ENCODE data around the gene UQCR10. TPM values are rescaled to one million over a fixed set of nuclear protein-coding genes. Genes with fewer than 3 reads are reported as not detected.
"Not testable (repeated sequence)": the region's sequence is repeated elsewhere in the genome, so short reads cannot be mapped to it uniquely, and the experiment has no call there.

The UQCR10 gene
- total RNA-seq, 1 donor from 2014 or later = 90.1 TPM

DNA sequence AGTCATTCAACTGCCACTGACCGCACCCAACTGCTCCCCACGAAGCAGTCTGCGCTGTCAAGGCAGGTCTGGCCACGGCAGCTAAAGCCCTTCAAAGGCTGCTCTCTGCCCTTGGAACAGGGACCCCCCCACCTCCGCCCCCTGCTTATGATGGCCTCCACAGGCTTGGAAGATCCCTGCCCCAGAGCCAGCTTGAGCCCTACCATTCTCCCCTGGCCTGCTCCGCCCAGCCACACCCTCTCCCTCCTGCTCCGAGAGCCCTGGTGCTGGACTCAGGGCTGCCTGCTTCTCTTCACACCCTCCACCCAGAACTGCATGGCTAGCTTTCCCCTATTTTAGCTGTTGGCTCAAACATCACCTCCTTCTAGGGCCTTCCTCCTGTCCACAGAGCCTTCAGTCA is 19.3 kb upstream of the UQCR10 start:
- H3K9me3 Mint-ChIP-seq = no peaks in the 10 kb centered on the region
- DNase-seq = no peak
- peaks cover 21% of the 10 kb centered on the region for H3K36me3 Mint-ChIP-seq (ENCODE audit: low read depth)
- H3K27me3 Mint-ChIP-seq = no peaks in the 10 kb centered on the region
- H3K4me1 Mint-ChIP-seq = peaks cover 17% of the 10 kb centered on the region
- H3K27ac Mint-ChIP-seq = no peak overlapping the region
- no peak overlapping the region for H3K4me3 Mint-ChIP-seq
- intact Hi-C loops (cut with micrococcal nuclease) = no loop called here

DNA sequence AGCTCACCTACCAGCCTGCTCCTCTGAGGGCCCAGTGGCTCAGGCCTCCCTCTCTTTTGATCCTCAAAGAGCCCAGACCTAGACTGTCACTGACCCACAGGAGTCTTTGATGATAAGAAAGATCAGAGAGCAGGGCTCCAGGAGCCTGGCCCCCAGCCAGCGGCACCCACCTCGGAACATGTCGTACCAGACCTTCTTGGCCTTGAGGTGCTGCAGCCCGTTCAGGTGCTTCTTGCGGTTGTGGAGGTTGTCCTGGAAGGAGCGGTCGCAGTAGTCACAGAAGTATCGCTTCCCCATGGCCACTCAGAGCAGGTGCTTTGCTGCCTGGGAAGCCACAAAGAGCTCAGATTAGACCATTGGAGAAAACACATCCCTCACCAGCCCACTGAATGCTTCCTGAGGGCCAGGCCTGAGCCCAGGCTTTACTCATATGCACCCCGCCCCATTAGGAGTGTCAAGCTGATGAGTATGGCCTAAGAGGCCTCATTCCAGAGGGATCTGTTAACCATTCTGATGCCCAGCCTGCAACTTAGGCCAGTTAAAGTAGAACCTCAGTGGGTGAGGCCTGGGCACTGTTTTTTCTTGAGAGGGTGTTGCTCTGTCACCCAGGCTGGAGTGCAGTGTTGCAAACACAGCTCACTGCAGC is 18.8 kb upstream of the UQCR10 start:
- Mint-ChIP-seq H3K27me3 (no peaks in the 10 kb centered on the region), H3K36me3 (ENCODE audit: low read depth) (peaks cover 21% of the 10 kb centered on the region), H3K4me1 (peaks cover 17% of the 10 kb centered on the region), H3K9me3 (no peaks in the 10 kb centered on the region), H3K4me3 (no peak overlapping the region), H3K27ac (no peak overlapping the region)
- intact Hi-C loops (cut with micrococcal nuclease) = no loop called here
- DNase-seq = no peak

DNA sequence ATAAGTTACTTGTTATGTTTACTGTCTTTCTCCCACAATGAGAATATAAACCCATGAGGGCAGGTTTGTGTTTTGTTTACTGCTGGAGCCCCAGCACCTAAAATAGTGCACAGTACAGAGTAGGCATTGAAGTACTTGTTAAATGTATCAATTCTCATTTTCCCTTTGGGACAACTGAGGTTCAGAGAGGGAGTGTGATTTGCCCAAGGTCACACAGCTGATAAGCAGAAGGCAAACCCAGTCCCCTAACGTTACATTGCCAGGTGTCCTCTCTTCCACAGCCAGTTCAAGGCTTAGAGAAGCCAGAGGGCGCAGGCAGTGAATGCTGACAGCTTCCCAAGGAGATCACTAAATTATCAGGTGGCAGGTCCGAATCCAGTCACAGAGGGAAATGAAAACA is 17.1 kb upstream of the UQCR10 start:
- peaks cover 17% of the 10 kb centered on the region for H3K4me1 Mint-ChIP-seq
- H3K9me3 Mint-ChIP-seq = no peaks in the 10 kb centered on the region
- H3K27ac Mint-ChIP-seq = peak overlapping the region; percentile 81
- intact Hi-C loops (cut with micrococcal nuclease) = no loop called here
- peaks cover 21% of the 10 kb centered on the region for H3K36me3 Mint-ChIP-seq (ENCODE audit: low read depth)
- no peaks in the 10 kb centered on the region for H3K27me3 Mint-ChIP-seq
- no peak overlapping the region for H3K4me3 Mint-ChIP-seq
- no peak for DNase-seq

DNA sequence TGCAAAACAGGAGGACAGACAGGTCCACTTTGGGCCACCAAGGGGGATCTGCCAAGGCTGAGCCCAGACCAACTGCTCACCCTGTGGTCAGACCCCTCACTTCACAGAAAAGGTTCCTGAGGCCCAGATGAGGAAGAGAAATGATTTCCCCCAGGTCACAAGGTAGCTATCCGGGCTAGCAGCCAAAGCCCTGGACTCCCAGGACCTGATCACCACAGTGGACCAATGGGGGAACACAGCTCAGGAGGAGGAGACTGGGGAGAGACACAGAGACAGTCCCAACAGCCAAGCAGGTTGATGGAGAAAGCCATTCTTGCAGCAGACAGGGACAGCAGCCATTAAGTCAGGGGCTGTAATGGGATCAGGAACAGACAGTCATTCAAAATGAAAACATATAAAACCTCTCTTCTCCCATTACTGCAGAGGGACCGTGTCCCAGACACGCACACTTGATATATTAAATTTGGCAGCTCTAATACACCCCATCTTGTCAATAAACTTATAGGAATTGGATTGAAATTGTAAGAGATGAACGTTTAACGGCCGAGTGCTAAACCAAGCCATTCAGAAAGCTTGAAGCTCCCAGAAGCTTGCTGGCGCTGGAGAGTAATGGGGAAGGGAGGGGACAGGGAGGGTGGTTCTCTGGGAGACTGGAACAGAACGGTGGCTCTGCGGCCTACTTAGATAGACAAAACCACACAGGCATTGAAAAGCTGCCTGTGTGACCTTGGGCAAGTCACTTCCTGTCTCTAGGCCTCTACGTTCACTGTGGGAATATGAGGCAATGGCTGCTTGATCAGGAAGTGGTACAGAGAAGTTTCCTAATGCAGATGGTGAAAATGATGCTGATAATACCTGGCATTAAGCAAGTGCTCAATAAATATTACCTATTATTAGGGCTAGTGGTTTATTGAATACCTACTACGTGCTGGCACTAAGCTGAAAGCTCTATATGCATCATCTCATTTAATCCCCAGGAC is 16.3 kb upstream of the UQCR10 start:
- H3K27ac Mint-ChIP-seq = peak overlapping the region; percentile 81
- H3K27me3 Mint-ChIP-seq = no peaks in the 10 kb centered on the region
- DNase-seq = peak; percentile 74
- peaks cover 17% of the 10 kb centered on the region for H3K4me1 Mint-ChIP-seq
- intact Hi-C loops (cut with micrococcal nuclease) = no loop called here
- no peaks in the 10 kb centered on the region for H3K9me3 Mint-ChIP-seq
- H3K36me3 Mint-ChIP-seq (ENCODE audit: low read depth) = peaks cover 18% of the 10 kb centered on the region
- H3K4me3 Mint-ChIP-seq = no peak overlapping the region

DNA sequence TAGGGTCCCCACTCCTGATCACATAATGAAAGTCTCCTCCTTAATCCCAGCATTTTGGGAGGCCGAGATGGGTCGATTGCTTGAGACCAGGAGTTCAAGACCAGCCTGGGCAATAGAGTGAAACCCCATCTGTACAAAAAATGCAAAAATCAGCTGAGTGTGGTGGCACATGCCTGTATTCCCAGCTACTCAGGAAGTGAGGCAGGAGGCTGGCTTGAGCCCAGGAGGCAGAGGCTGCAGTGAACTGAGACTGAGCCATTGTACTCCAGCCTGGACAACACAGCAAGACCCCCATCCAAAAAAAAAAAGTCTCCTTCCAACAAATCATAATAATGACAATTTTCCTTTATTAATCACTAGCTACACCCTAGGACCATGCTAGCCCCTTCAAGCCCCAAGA is 15.5 kb upstream of the UQCR10 start:
- Mint-ChIP-seq H3K27ac (peak overlapping the region; percentile 76), H3K4me3 (no peak overlapping the region), H3K27me3 (no peaks in the 10 kb centered on the region), H3K9me3 (no peaks in the 10 kb centered on the region), H3K4me1 (peaks cover 17% of the 10 kb centered on the region), H3K36me3 (ENCODE audit: low read depth) (peaks cover 18% of the 10 kb centered on the region)
- intact Hi-C loops (cut with micrococcal nuclease) = no loop called here
- no peak for DNase-seq

DNA sequence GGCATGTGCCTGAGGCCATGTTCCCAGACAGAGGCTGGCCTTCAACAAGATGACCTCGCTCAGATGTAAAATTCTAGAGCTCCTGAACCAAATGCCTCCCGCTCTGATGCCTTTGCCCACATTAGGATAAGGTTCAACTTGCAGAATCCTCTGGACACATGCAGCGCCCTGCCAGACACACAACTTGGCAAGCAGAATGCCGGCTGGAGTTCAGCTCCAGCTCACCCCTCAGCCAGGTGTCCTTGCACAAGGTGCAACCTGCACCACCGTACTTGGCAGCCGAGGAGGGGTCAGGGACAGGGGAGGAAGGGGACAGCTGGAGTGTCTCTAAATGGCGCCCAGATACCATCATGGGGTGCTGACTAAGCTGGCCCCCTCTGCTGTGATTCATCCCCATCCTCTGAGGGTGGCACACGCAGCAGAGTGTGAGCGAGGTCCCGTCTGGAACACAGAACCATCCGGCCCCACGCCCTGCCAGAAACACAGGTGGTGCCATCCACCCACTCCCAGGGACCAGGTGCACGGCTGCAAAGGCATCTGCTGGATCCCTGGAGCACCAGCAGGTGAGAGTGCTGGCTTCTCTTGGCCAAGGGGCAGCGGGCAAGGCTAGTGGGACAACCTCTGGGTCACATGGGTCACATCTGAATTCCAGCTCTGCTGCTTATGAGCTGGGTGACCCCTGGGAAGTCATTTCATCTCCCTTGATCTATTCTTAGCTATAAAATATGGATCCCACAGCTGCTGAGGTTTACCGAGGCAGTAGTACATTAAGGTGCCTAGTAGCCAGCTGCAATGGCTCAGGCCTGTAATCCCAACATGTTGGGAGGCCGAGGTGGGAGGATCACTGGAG is 13.1 kb upstream of the UQCR10 start:
- Mint-ChIP-seq H3K36me3 (ENCODE audit: low read depth) (peaks cover 9% of the 10 kb centered on the region), H3K4me3 (no peak overlapping the region), H3K27ac (no peak overlapping the region), H3K27me3 (no peaks in the 10 kb centered on the region), H3K9me3 (no peaks in the 10 kb centered on the region), H3K4me1 (peaks cover 17% of the 10 kb centered on the region)
- intact Hi-C loops (cut with micrococcal nuclease) = no loop called here
- no peak for DNase-seq

DNA sequence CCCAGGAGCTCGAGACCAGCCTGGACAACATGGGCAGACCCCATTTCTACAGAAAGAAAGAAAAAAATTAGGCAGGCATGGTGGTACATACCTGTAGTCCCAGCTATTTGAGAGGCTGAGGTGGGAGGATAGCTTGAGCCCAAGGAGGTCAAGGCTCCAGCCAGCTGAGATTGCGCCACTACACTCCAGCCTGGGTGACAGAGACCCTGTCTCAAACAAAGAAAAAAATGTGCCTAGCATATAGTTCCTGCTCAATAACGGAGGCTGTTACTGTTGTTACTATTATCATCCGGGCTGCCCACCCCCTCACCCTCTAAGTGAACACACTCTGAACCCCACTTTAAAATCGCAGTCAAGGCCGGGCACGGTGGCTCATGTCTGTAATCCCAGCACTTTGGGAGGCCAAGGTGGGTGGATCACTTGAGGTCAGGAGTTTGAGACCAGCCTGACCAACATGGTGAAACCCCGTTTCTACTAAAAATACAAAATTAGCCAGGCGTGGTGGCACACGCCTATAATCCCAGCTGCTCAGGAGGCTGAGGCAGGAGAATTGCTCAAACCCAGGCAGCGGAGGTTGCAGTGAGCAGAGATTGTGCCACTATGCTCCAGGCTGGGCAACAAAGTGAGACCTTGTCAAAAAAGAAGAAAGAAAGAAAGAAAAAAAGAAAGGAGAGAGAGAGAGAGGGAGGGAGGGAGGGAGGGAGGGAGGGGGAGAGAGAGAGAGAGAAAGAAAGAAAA is 12.3 kb upstream of the UQCR10 start:
- intact Hi-C loops (cut with micrococcal nuclease); DNase-seq; H3K36me3 Mint-ChIP-seq (ENCODE audit: low read depth): not testable (repeated sequence)

DNA sequence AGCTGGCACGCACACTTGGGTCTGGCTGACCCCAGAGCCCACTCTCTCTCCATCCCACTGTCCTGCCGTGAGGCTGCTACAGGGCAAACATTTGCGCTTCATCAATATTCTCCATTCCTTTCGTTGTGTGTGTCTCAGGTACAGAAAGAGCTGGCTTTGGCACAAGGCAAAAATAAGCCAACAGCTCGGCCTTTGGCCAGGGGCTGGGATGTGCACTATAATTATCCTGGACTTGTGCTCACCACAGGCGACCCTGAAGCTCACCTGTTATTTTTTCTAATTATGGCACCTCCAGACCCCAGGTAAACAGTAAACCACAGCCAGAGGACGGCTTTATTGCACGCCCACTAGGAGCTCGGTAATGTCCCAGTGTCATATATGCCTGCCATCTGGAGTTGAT is 11.3 kb upstream of the UQCR10 start:
- DNase-seq = no peak
- intact Hi-C loops (cut with micrococcal nuclease) = no loop called here
- H3K4me3 Mint-ChIP-seq = no peak overlapping the region
- no peaks in the 10 kb centered on the region for H3K9me3 Mint-ChIP-seq
- H3K27me3 Mint-ChIP-seq = no peaks in the 10 kb centered on the region
- H3K4me1 Mint-ChIP-seq = peaks cover 10% of the 10 kb centered on the region
- peaks cover 1% of the 10 kb centered on the region for H3K36me3 Mint-ChIP-seq (ENCODE audit: low read depth)
- H3K27ac Mint-ChIP-seq = no peak overlapping the region

More for the DNA sequence above, 12.3 kb upstream of the UQCR10 start:
- H3K4me3 Mint-ChIP-seq, H3K27ac Mint-ChIP-seq, H3K27me3 Mint-ChIP-seq, H3K9me3 Mint-ChIP-seq: not testable (repeated sequence)
- peaks cover 17% of the 10 kb centered on the region for H3K4me1 Mint-ChIP-seq

DNA sequence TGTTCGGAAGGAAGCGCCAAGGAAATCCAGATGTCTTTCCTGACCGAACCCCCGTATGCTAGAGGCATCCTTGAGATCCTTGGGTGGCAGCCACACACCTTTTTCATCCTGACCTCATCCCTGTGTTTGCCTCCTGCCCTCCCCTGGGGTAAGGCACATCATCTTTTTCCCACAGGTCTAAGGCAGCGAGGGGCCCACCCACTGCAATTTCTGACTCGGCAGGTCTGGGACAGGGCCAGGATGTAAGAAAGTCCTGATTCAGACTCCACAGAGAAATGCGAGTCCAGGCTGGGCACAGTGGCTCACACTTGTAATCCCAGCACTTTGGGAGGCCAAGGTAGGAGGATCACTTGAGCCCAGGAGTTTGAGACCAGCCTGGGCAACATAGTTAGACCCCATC is 10.8 kb upstream of the UQCR10 start:
- H3K4me3 Mint-ChIP-seq = no peak overlapping the region
- no peaks in the 10 kb centered on the region for H3K27me3 Mint-ChIP-seq
- H3K9me3 Mint-ChIP-seq = no peaks in the 10 kb centered on the region
- no peak overlapping the region for H3K27ac Mint-ChIP-seq
- intact Hi-C loops (cut with micrococcal nuclease) = no loop called here
- DNase-seq = no peak
- H3K4me1 Mint-ChIP-seq = peaks cover 6% of the 10 kb centered on the region
- peaks cover 1% of the 10 kb centered on the region for H3K36me3 Mint-ChIP-seq (ENCODE audit: low read depth)

DNA sequence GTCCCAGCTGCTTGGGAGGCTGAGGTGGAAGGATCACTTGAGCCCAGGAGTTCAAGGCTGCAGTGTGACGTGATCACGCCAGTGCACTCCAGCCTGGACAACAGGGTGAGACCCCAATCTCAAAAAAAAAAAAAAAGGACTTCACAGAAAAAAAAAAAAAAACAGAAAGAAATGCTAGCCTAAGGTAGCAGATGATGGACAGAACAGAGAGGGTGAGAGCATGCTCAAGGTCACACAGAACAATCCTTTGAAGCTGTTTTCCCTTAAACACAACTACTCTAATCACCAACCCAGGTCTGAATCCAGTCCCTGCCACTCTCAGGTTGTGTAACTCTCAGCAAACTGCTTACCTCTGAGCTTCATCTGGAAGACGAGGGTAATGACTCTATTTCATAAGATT is 10.1 kb upstream of the UQCR10 start:
- H3K4me1 Mint-ChIP-seq = peaks cover 3% of the 10 kb centered on the region

DNA sequence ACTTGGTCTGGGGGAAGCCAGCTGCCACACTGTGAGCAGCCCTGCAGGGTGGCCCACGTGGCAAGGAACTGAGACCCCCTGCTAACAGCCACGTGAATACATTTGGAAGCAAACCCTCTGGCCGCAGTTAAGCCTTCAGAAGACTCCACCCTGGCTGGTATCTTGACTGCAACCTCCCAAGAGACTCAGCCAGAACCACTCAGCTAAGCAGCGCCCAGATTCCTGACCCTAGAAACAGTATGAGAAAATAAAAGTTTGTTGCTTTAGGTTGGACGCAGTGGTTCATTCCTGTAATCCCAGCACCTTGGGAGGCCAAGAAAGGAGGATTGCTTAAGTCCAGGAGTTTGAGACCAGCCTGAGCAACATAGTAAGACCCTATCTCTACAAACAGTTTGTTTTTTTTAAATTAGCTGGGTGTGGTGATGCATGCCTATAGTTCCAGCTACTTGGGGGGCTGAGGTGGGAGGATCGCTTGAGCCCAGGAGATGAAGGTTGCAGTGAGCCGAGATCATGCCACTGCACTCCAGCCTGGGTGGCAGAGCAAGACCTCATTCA is 9.0 kb upstream of the UQCR10 start:
- no peak for DNase-seq
- intact Hi-C loops (cut with micrococcal nuclease) = no loop called here
- Mint-ChIP-seq H3K36me3 (ENCODE audit: low read depth) (no peaks in the 10 kb centered on the region), H3K4me1 (no peaks in the 10 kb centered on the region), H3K27me3 (no peaks in the 10 kb centered on the region), H3K27ac (no peak overlapping the region), H3K4me3 (no peak overlapping the region), H3K9me3 (no peaks in the 10 kb centered on the region)

More for the DNA sequence above, 10.1 kb upstream of the UQCR10 start:
- Mint-ChIP-seq H3K4me3 (no peak overlapping the region), H3K9me3 (no peaks in the 10 kb centered on the region), H3K27ac (no peak overlapping the region), H3K36me3 (ENCODE audit: low read depth) (no peaks in the 10 kb centered on the region), H3K27me3 (no peaks in the 10 kb centered on the region)
- DNase-seq = no peak
- intact Hi-C loops (cut with micrococcal nuclease) = no loop called here

DNA sequence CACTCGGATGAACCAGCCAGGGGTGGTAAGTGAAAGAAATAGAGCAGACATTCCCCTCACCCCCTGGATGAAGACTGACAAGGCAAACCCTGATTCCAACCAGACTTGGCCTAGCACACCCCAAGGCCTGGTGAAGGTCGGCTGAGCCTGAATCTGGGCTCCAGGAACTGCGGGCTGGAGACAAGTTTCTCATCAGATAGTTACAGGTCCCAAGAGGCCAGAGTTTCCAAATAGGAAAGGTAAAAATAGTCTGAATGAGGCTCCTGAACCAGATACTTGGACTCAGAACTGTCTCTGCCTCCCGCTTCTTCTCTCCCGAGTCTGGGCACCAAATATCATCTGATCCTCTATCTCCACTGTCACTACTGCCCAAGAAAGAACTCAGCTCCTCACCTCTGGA is 8.2 kb upstream of the UQCR10 start:
- DNase-seq = no peak
- H3K27me3 Mint-ChIP-seq = no peaks in the 10 kb centered on the region
- H3K36me3 Mint-ChIP-seq (ENCODE audit: low read depth) = no peaks in the 10 kb centered on the region
- no peaks in the 10 kb centered on the region for H3K9me3 Mint-ChIP-seq
- intact Hi-C loops (cut with micrococcal nuclease) = no loop called here
- no peak overlapping the region for H3K27ac Mint-ChIP-seq
- H3K4me1 Mint-ChIP-seq = no peaks in the 10 kb centered on the region
- no peak overlapping the region for H3K4me3 Mint-ChIP-seq

DNA sequence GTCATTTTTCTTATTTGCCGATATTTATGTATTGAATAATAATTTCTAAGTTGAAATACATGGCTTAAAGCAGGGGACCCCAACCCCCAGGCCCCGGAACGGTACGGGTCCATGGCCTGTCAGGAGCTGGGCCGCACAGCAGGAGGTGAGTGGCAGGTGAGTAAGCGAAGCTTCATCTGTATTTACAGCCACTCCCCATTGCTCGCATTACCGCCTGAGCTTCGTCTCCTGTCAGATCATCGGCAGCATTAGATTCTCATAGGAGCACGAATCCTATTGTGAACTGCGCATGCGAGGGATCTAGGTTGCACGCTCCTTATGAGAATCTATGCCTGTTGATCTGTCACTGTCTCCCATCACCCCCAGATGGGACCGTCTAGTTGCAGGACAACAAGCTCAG is 4.9 kb upstream of the UQCR10 start:
- H3K9me3 Mint-ChIP-seq = no peaks in the 10 kb centered on the region
- H3K27me3 Mint-ChIP-seq = no peaks in the 10 kb centered on the region
- H3K4me1 Mint-ChIP-seq = peaks cover 15% of the 10 kb centered on the region
- no peak overlapping the region for H3K4me3 Mint-ChIP-seq
- no peak for DNase-seq
- no peak overlapping the region for H3K27ac Mint-ChIP-seq
- no peaks in the 10 kb centered on the region for H3K36me3 Mint-ChIP-seq (ENCODE audit: low read depth)
- intact Hi-C loops (cut with micrococcal nuclease) = loop anchor here (10.0 kb wide), 1 partner anchor 663 kb away; the partner anchor contains the start of gene MTFP1

Data from activated CD4-positive, alpha-beta T cell treated with anti-CD3 and anti-CD28 coated beads, Interleukin-2, amount 10 ng/mL, durations not matched to agents 24 days and 14 days (primary cell).